Neutrophil (primary cell): ENCODE data around the gene WFDC5.

Experiments
- H3K27ac ChIP-seq: fragments of 200-600 bp; sonication (generic); 2 replicates; pipeline ENCODE4 v1.5.1; 2016; ENCODE audit warnings: mild to moderate bottlenecking, moderate library complexity
- H3K27me3 ChIP-seq: fragments of 200-600 bp; sonication (generic); 2 replicates; pipeline ENCODE4 v1.6.0; 2016; ENCODE audit warnings: mild to moderate bottlenecking
- H3K36me3 ChIP-seq: fragments of 200-600 bp; sonication (generic); 2 replicates; pipeline ENCODE4 v1.5.1; 2017
- H3K4me1 ChIP-seq, 2 experiments: fragments of 200-600 bp in 1 of 2; sonication (generic) in 1 of 2; 1 replicate in 1 of 2; 2 replicates in 1 of 2; pipeline versions ENCODE4 v1.5.1 to v1.6.1; 2013 to 2016; ENCODE audit warnings: low read depth in 1 of 2, low read length in 1 of 2, mild to moderate bottlenecking in 1 of 2, moderate library complexity in 1 of 2; ENCODE audit not compliant: control insufficient read depth in 1 of 2, insufficient read depth in 1 of 2
- H3K4me3 ChIP-seq, 2 experiments: fragments of 200-600 bp in 1 of 2; sonication (generic) in 1 of 2; 1 replicate in 1 of 2; 2 replicates in 1 of 2; pipeline ENCODE4 v1.5.1; 2013 to 2016; ENCODE audit warnings: low read depth in 1 of 2, low read length in 1 of 2, mild to moderate bottlenecking in 1 of 2, moderate library complexity in 1 of 2
- H3K9me3 ChIP-seq: fragments of 200-600 bp; sonication (generic); 2 replicates; pipeline ENCODE4 v1.5.1; 2016
- TF ChIP-seq, protein P1 (sequence below): fragments of 200-600 bp; sonication (generic); IDR thresholded peaks from 2 replicates; pipeline ENCODE4 v1.5.1; 2016; ENCODE audit warnings: antibody characterized with exemption

Gene WFDC5

GRCh38 chr20:45072066-45072465 is 42.9 kb downstream of the WFDC5 start:
- H3K9me3 ChIP-seq, result no peaks in the 10 kb centered on the region
- H3K27ac ChIP-seq, result no peak overlapping the region
- H3K4me3 ChIP-seq, result no peak overlapping the region
- TF ChIP-seq, protein P1, sequence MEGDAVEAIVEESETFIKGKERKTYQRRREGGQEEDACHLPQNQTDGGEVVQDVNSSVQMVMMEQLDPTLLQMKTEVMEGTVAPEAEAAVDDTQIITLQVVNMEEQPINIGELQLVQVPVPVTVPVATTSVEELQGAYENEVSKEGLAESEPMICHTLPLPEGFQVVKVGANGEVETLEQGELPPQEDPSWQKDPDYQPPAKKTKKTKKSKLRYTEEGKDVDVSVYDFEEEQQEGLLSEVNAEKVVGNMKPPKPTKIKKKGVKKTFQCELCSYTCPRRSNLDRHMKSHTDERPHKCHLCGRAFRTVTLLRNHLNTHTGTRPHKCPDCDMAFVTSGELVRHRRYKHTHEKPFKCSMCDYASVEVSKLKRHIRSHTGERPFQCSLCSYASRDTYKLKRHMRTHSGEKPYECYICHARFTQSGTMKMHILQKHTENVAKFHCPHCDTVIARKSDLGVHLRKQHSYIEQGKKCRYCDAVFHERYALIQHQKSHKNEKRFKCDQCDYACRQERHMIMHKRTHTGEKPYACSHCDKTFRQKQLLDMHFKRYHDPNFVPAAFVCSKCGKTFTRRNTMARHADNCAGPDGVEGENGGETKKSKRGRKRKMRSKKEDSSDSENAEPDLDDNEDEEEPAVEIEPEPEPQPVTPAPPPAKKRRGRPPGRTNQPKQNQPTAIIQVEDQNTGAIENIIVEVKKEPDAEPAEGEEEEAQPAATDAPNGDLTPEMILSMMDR, result no peak
- peaks cover 77% of the 10 kb centered on the region for H3K36me3 ChIP-seq
- no peaks in the 10 kb centered on the region for H3K27me3 ChIP-seq
- peaks cover 4 to 5% of the 10 kb centered on the region in 2 experiments for H3K4me1 ChIP-seq

GRCh38 chr20:45070932-45071632 is 43.9 kb downstream of the WFDC5 start:
- no peaks in the 10 kb centered on the region for H3K9me3 ChIP-seq
- no peak overlapping the region for H3K4me3 ChIP-seq
- no peaks in the 10 kb centered on the region for H3K27me3 ChIP-seq
- H3K36me3 ChIP-seq, result peaks cover 73% of the 10 kb centered on the region
- TF ChIP-seq, protein P1, result no peak
- H3K4me1 ChIP-seq, result peaks cover 4 to 6% of the 10 kb centered on the region in 2 experiments
- no peak overlapping the region for H3K27ac ChIP-seq

DNA sequence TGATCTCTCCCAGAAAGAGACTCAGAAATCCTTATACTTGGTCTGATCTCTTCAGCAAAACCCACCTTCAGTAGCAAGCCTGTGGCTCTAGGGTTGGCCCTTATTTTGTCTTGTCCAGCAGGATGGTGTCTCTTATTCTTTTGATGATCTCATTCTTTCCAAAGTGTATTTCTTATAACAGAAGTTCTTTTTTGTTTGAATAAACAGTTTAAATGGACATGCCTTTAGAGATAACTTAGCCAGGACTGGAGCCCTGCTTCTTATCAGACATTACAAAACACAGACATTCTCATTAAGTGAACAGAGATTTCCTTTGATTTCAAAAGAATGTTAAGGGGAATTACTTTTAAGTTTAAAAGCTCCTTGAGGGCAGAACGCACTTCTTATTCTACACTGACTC is 45.7 kb downstream of the WFDC5 start:
- H3K36me3 ChIP-seq, result peaks cover 55% of the 10 kb centered on the region
- TF ChIP-seq, protein P1, result no peak
- H3K4me1 ChIP-seq, result peaks cover 14 to 20% of the 10 kb centered on the region in 2 experiments
- no peaks in the 10 kb centered on the region for H3K9me3 ChIP-seq
- H3K27me3 ChIP-seq, result no peaks in the 10 kb centered on the region
- no peak overlapping the region for H3K27ac ChIP-seq
- H3K4me3 ChIP-seq, result no peak overlapping the region

GRCh38 chr20:45067558-45067957 is 47.4 kb downstream of the WFDC5 start:
- Histone ChIP-seq H3K27ac (peak overlapping the region; percentile 16), H3K4me3 (no peak overlapping the region), H3K27me3 (no peaks in the 10 kb centered on the region), H3K9me3 (no peaks in the 10 kb centered on the region), H3K36me3 (peaks cover 42% of the 10 kb centered on the region), H3K4me1 (peaks cover 14 to 20% of the 10 kb centered on the region in 2 experiments)
- TF ChIP-seq, protein P1, result no peak

GRCh38 chr20:45067087-45067486 is 47.9 kb downstream of the WFDC5 start:
- Histone ChIP-seq H3K4me1 (peaks cover 14 to 20% of the 10 kb centered on the region in 2 experiments), H3K4me3 (no peak overlapping the region), H3K27ac (peak overlapping the region; percentile 16), H3K27me3 (no peaks in the 10 kb centered on the region), H3K9me3 (no peaks in the 10 kb centered on the region), H3K36me3 (peaks cover 42% of the 10 kb centered on the region)
- TF ChIP-seq, protein P1, result no peak
